Measurements from ENCODE around the gene BCL2.

Gene BCL2

GRCh38 chr18:63313396-63313917 lies 6.1 kb downstream of the BCL2 start:
- no peak for DNase-seq (ENCODE audit: low read depth, low spot score)
- no peak overlapping the region for H3K4me3 ChIP-seq (ENCODE audit: low read length)

DNA sequence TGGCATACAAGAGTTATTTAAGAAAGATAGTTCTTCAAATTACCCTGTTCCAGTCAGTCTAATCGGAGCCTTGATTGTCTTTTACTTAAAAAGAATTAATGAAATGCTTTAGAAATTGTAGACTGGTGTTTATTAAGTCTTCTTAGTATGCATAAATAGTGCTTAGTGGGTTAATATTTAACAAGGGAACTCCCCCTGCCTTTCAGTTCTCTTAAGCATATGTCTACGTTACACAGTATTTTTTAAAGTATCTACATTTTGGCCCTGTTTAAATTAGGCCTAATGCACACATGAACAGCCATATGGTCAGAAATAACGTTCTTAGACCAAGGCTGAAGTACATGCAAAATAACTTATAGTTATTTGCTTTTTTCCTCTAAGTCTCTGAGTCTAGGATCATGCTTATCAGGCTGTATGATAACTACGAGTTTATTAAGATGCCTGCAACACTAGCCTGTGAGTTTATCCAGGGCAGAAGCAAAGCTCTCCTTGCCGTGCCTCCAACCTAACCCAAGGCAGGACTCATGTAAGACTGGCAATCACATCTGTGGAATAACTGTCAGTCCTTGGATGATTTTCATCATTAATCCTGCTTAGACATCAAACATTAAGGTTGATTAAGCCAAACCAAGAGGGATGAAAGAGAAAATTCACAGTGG lies 6.7 kb downstream of the BCL2 start:
- no peak for DNase-seq (ENCODE audit: low read depth, low spot score)
- H3K4me3 ChIP-seq (ENCODE audit: low read length): no peak overlapping the region

DNA sequence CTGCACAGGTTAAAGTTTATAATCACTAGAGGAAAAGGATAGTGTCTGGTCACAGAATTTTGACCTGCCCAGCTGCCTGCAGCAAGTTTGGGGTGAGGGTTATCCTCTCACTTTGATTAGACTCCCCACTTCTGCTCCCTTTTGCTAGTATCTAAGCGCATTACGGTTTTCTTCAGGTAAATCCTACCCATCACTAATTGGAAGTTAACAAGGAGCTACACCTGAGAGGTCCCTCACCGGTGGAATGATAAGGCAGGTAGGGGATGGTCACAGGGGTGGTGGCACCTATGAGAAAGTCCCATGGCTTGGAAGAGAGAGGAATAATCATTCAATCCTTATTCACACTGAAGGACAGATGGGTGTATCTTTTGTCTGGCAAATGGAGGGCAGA lies 7.6 kb downstream of the BCL2 start:
- no peak overlapping the region for H3K4me3 ChIP-seq (ENCODE audit: low read length)

GRCh38 chr18:63311118-63312018 lies 8.2 kb downstream of the BCL2 start:
- DNase-seq (ENCODE audit: low read depth, low spot score): no peak
- H3K4me3 ChIP-seq (ENCODE audit: low read length): no peak overlapping the region

More for the DNA sequence above, 7.6 kb downstream of the BCL2 start:
- no peak for DNase-seq (ENCODE audit: low read depth, low spot score)

GRCh38 chr18:63309422-63309821 lies 10.1 kb downstream of the BCL2 start:
- no peak for DNase-seq (ENCODE audit: low read depth, low spot score)
- no peak overlapping the region for H3K4me3 ChIP-seq (ENCODE audit: low read length)

- H3K4me3 ChIP-seq (ENCODE audit: low read length): no peak overlapping the region
- DNase-seq (ENCODE audit: low read depth, low spot score): no peak
Observed at GRCh38 chr18:63307551-63308200, 11.9 kb downstream of the BCL2 start.

GRCh38 chr18:63306819-63307550 lies 12.6 kb downstream of the BCL2 start:
- DNase-seq (ENCODE audit: low read depth, low spot score): no peak
- no peak overlapping the region for H3K4me3 ChIP-seq (ENCODE audit: low read length)

DNA sequence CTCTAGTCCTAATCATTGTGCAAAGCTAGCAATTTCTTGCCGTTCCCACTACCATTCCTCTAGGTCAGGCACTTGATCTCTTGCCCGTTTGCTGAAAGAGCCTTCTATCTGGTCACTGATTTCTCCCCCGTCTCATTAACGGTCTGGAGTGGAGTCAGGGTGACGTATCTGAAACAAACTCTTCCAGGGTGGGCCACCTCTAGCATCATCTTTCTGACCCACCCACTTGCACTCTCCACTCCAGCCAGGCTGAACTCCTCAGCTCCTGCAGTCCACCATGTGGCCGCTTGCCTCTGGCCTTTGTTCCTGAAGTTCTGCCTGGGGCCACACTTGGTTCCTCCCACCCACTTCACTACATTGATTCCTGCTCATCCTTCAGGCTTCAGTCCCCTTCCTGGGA lies 13.3 kb downstream of the BCL2 start:
- DNase-seq (ENCODE audit: low read depth, low spot score): no peak
- no peak overlapping the region for H3K4me3 ChIP-seq (ENCODE audit: low read length)

- no peak overlapping the region for H3K4me3 ChIP-seq (ENCODE audit: low read length)
- no peak for DNase-seq (ENCODE audit: low read depth, low spot score)
Observed at GRCh38 chr18:63303547-63303946, 16.0 kb downstream of the BCL2 start.

DNA sequence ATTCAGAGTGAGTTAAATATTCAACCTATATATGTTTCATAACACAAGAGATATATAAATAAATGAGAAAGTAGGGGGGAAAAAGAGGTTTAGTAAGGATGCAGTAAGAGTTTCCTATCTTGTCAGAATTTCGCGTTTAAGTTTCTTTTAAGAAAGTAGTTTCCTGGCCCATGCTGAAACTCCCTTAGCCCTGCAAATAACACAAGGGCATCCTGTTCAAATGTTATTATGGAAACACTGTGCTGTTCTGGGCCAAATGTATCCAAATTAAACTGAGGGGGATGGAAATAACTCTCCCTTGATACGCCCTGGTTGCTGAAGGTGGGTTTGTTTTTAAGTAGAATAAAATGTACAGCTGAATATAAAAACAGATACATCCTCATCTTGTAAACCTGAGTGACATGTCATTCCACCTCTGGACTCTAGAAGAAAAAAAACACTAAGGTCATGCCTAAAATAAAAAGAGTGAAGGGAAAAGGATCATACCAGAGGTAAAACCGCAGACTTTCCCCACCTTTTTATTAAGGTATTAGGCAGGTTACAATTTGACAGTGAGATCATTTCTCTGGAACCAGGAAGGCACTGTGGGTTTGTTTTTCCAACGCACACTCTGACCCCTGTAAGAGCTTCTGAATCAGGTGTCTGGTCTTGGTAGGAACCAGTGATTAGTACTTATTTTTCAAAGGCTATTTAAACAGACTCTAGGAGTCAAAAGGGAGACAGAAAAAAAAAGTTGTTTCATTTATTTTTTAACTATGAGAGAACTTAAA lies 16.7 kb downstream of the BCL2 start:
- H3K4me3 ChIP-seq (ENCODE audit: low read length): no peak overlapping the region

GRCh38 chr18:63302220-63302619 lies 17.3 kb downstream of the BCL2 start:
- no peak for DNase-seq (ENCODE audit: low read depth, low spot score)
- H3K4me3 ChIP-seq (ENCODE audit: low read length): no peak overlapping the region

More for the DNA sequence above, 16.7 kb downstream of the BCL2 start:
- no peak for DNase-seq (ENCODE audit: low read depth, low spot score)

DNA sequence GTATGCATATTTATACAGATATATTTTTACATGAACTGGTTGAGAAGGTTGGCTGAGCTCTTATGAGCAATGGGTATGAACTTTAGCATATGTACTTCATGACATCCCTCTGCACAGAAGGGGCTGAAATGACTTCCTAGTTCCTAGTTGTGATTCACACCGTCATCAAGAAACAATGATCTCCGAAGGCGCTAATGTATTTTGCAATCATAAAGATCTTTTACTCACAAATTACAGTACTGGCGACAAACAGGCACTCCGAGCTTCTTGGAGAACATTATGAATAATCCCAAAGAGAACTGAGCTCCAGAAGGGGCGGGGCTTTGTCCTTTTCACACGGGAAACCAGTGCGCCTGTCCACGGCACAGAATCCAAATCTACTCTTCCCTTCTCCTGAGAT lies 18.1 kb downstream of the BCL2 start:
- no peak for DNase-seq (ENCODE audit: low read depth, low spot score)
- H3K4me3 ChIP-seq (ENCODE audit: low read length): no peak overlapping the region

DNA sequence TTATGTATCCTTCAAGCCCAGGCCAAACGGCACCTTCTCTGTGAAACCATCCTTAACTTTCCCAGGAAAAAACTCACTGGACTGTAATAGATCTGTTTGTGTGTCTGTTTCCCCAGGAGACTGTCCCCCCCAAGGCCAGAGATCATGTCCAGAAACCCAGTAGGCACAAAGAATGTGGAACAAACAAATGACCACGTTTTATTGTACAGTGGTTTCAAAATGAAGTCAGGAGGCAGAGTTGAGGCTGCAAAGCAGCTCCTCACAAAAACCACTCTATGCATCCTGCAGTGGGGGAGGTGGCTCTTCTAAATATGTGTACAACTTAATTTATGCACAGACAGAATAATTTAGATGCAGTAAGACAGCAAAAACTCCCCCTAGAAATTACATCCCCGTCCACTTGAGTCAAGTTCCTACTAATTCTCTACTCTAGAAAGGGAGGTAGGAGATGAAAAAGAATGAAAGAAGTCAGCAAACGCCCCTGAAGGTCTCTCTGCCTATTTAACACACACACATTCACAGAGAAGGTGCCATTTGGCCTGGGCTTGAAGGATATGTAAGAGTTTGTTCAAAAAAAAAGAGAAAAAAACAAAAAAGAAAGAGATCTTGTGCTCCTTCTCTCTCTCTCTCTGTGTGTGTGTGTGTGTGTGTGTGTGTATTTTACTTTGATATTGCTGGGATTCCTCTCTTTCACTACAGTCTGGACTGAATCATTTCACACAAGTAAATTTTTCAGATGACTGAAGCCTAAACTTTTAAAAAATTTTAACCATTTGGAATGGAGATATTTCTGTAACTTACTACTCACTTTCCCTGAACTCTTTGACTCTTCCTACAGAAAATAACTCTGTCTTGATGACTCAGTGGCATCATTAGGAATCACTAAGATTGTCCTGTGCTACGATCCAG lies 19.5 kb downstream of the BCL2 start:
- no peak for DNase-seq (ENCODE audit: low read depth, low spot score)
- H3K4me3 ChIP-seq (ENCODE audit: low read length): no peak overlapping the region

- no peak overlapping the region for H3K4me3 ChIP-seq (ENCODE audit: low read length)
- no peak for DNase-seq (ENCODE audit: low read depth, low spot score)
Observed at GRCh38 chr18:63298400-63299365, 20.9 kb downstream of the BCL2 start.

GRCh38 chr18:63297687-63298399 lies 21.7 kb downstream of the BCL2 start:
- DNase-seq (ENCODE audit: low read depth, low spot score): no peak
- no peak overlapping the region for H3K4me3 ChIP-seq (ENCODE audit: low read length)

GRCh38 chr18:63293935-63294334 lies 25.6 kb downstream of the BCL2 start:
- DNase-seq (ENCODE audit: low read depth, low spot score): no peak
- H3K4me3 ChIP-seq (ENCODE audit: low read length): no peak overlapping the region
